Liver (tissue), 9 donors: ENCODE measurements around the gene TOX2. TPM values are rescaled to one million over a fixed set of nuclear protein-coding genes. Genes with fewer than 3 reads are reported as not detected.

ENCODE experiments used
- DNase-seq: peaks from one replicate; pipeline ENCODE4 v3.0.0-alpha.2; 2017; ENCODE audit warnings: low spot score
- H3K27ac ChIP-seq, 2 donors: one replicate each; pipeline ENCODE4 v1.7.0; 2013; ENCODE audit warnings: inconsistent platforms in 2 of 2, low read length in 2 of 2, control low read depth in 1 of 2, low read depth in 1 of 2, mild to moderate bottlenecking in 1 of 2
- H3K27me3 ChIP-seq, 4 donors: one replicate each; pipeline versions ENCODE4 v1.6.1 to v1.7.0; 2013; ENCODE audit warnings: low read length in 3 of 4, inconsistent platforms in 1 of 4, mild to moderate bottlenecking in 1 of 4, moderate library complexity in 1 of 4; ENCODE audit not compliant: control insufficient read depth in 4 of 4, insufficient read depth in 4 of 4
- H3K36me3 ChIP-seq, 4 donors: one replicate each; pipeline versions ENCODE4 v1.6.1 to v1.7.0; 2013; ENCODE audit warnings: low read length in 3 of 4, mild to moderate bottlenecking in 3 of 4, low read depth in 1 of 4, moderate library complexity in 1 of 4; ENCODE audit not compliant: control insufficient read depth in 4 of 4, insufficient read depth in 3 of 4
- H3K4me1 ChIP-seq, 4 donors: one replicate each; pipeline versions ENCODE4 v1.6.1 to v1.7.0; 2013; ENCODE audit warnings: low read length in 3 of 4, mild to moderate bottlenecking in 3 of 4, moderate library complexity in 1 of 4; ENCODE audit not compliant: control insufficient read depth in 4 of 4, insufficient read depth in 4 of 4
- H3K4me3 ChIP-seq, 3 donors: one replicate each; pipeline versions ENCODE4 v1.6.1 to v1.7.0; 2013; ENCODE audit warnings: low read length in 3 of 3, control low read depth in 1 of 3, low read depth in 1 of 3, mild to moderate bottlenecking in 1 of 3
- H3K9ac ChIP-seq, 2 donors: one replicate each; pipeline ENCODE4 v1.7.0; 2013; ENCODE audit warnings: low read length in 2 of 2, mild to moderate bottlenecking in 2 of 2, moderate library complexity in 2 of 2, control low read depth in 1 of 2, low read depth in 1 of 2
- H3K9me3 ChIP-seq, 4 donors: one replicate each; pipeline versions ENCODE4 v1.6.1 to v1.7.0; 2013; ENCODE audit warnings: low read length in 3 of 4; ENCODE audit not compliant: control insufficient read depth in 4 of 4
- ATF3 ChIP-seq: IDR thresholded peaks from 2 replicates; pipeline ENCODE4 v1.6.1; 2016; ENCODE audit warnings: antibody characterized with exemption
- CTCF ChIP-seq: fragments of 150-350 bp; IDR thresholded peaks from 2 replicates; pipeline ENCODE4 v1.5.1; 2017; ENCODE audit warnings: improper control_type of control experiment, low read depth, low read length; ENCODE audit not compliant: missing input control
- EGR1 ChIP-seq, 2 donors: IDR thresholded peaks; 2 replicates each; pipeline ENCODE4 v1.6.1; 2016 to 2018; ENCODE audit warnings: antibody characterized with exemption in 2 of 2, low read depth in 2 of 2
- FOXA1 ChIP-seq: IDR thresholded peaks from 2 replicates; pipeline ENCODE4 v1.6.1; 2016; ENCODE audit warnings: antibody characterized with exemption
- FOXA2 ChIP-seq: IDR thresholded peaks from 2 replicates; pipeline ENCODE4 v1.6.1; 2016; ENCODE audit warnings: antibody characterized with exemption
- GABPA ChIP-seq, 2 donors: IDR thresholded peaks in 1 of 2; conservative IDR thresholded peaks in 1 of 2; 2 replicates each; pipeline ENCODE4 v1.6.1; 2016; ENCODE audit warnings: antibody characterized with exemption in 2 of 2, mild to moderate bottlenecking in 1 of 2, moderate library complexity in 1 of 2
- HNF4A ChIP-seq, 2 donors: conservative IDR thresholded peaks; 2 replicates each; pipeline ENCODE4 v1.6.1; 2016; ENCODE audit warnings: antibody characterized with exemption in 2 of 2, mild to moderate bottlenecking in 2 of 2
- HNF4G ChIP-seq: IDR thresholded peaks from 2 replicates; pipeline ENCODE4 v1.6.1; 2016; ENCODE audit warnings: antibody characterized with exemption
- JUND ChIP-seq, 2 donors: IDR thresholded peaks; 2 replicates each; pipeline ENCODE4 v1.6.1; 2016; ENCODE audit warnings: antibody characterized with exemption in 2 of 2
- MAX ChIP-seq: IDR thresholded peaks from 2 replicates; pipeline ENCODE4 v1.6.1; 2016; ENCODE audit warnings: antibody characterized with exemption
- NR2F2 ChIP-seq: IDR thresholded peaks from 2 replicates; pipeline ENCODE4 v1.6.1; 2016; ENCODE audit warnings: antibody characterized with exemption
- RAD21 ChIP-seq, 2 donors: IDR thresholded peaks; 2 replicates each; pipeline ENCODE4 v1.6.1; 2016; ENCODE audit warnings: antibody characterized with exemption in 2 of 2, mild to moderate bottlenecking in 2 of 2
- REST ChIP-seq: IDR thresholded peaks from 2 replicates; pipeline ENCODE4 v1.6.1; 2016; ENCODE audit warnings: antibody characterized with exemption, mild to moderate bottlenecking
- RXRA ChIP-seq, 2 donors: IDR thresholded peaks; 2 replicates each; pipeline ENCODE4 v1.6.1; 2017 to 2018; ENCODE audit warnings: antibody characterized with exemption in 2 of 2, mild to moderate bottlenecking in 1 of 2
- SP1 ChIP-seq: IDR thresholded peaks from 2 replicates; pipeline ENCODE4 v1.6.1; 2018; ENCODE audit warnings: antibody characterized with exemption, mild to moderate bottlenecking
- TAF1 ChIP-seq: conservative IDR thresholded peaks from 2 replicates; pipeline ENCODE4 v1.6.1; 2016; ENCODE audit warnings: antibody characterized with exemption, mild to moderate bottlenecking
- YY1 ChIP-seq: IDR thresholded peaks from 2 replicates; pipeline ENCODE4 v1.6.1; 2016; ENCODE audit warnings: antibody characterized with exemption, mild to moderate bottlenecking
- ZBTB33 ChIP-seq: IDR thresholded peaks from 2 replicates; pipeline ENCODE4 v1.6.1; 2016; ENCODE audit warnings: antibody characterized with exemption
- WGBS: extraction: QIAGEN DNeasy Blood & Tissue Kit; methylation state at CpG from one replicate; pipeline ENCODE4 v1.1.7; 2013; 5-methylcytosine and 5-hydroxymethylcytosine counted together
- polyA plus RNA-seq, 2 donors: library from polyadenylated mRNA; stranded (reverse) in 1 of 2; unstranded in 1 of 2; fragments of 200-250 nt in 1 of 2; fragments of >200 nt in 1 of 2; fragmentation: Nextera tagmentation in 1 of 2; extraction: Ambion mirVana in 1 of 2; gene quantifications; one replicate each; pipeline versions ENCODE4 v1.2.1 to v1.2.3, GENCODE V29; 2013 to 2015
- total RNA-seq, 2 donors: library from RNA; depleted of rRNA; stranded (reverse); fragments of >200 nt; gene quantifications; one replicate each; pipeline ENCODE4 v1.2.3, GENCODE V29; 2014
- donor health status: healthy.
- donor health status: healthy.
- donor health status: healthy.
- donor health status: healthy.
- donor health status: healthy.

Gene TOX2
- total and polyA plus RNA-seq, 4 donors: 0.33 to 2.7 (median 1.4) TPM

- Histone ChIP-seq H3K4me3 (no peak overlapping the region), H3K27ac (no peak overlapping the region), H3K9me3 (no peaks in the 10 kb centered on the region), H3K9ac (no peak overlapping the region), H3K36me3 (no peaks in the 10 kb centered on the region), H3K27me3 (no peaks in the 10 kb centered on the region), H3K4me1 (no peaks in the 10 kb centered on the region)
- peak; percentile 24 for DNase-seq
- no peak for TF ChIP-seq GABPA (IDR thresholded peaks at IDR 0.05 in 1 of 2, conservative IDR thresholded peaks at IDR 0.05 in 1 of 2)
- TF ChIP-seq EGR1 (IDR thresholded peaks at IDR 0.05; ENCODE audit: low read depth in 2 of 2): no peak
- TF ChIP-seq REST: no peak
- TF ChIP-seq ZBTB33: no peak
- no peak for TF ChIP-seq RXRA (IDR thresholded peaks at IDR 0.05)
- TF ChIP-seq ATF3: no peak
- no peak for TF ChIP-seq HNF4G
- TF ChIP-seq FOXA2: no peak
- 95% methylated on average over 4 of the region's 4 CpGs for WGBS
Measured at GRCh38 chr20:44053046-44053445, 138.4 kb downstream of the TOX2 start.

- DNase-seq: no peak
- Histone ChIP-seq H3K27me3 (no peaks in the 10 kb centered on the region), H3K9ac (no peak overlapping the region), H3K4me1 (no peaks in the 10 kb centered on the region), H3K9me3 (no peaks in the 10 kb centered on the region), H3K4me3 (no peak overlapping the region), H3K27ac (no peak overlapping the region), H3K36me3 (no peaks in the 10 kb centered on the region)
- TF ChIP-seq RAD21 (IDR thresholded peaks at IDR 0.05) (no peak), FOXA1 (no peak), GABPA (IDR thresholded peaks at IDR 0.05 in 1 of 2, conservative IDR thresholded peaks at IDR 0.05 in 1 of 2) (no peak), ZBTB33 (no peak), SP1 (no peak), FOXA2 (no peak), NR2F2 (no peak), YY1 (no peak), TAF1 (no peak), RXRA (IDR thresholded peaks at IDR 0.05) (no peak), HNF4G (no peak), HNF4A (conservative IDR thresholded peaks at IDR 0.05) (no peak), REST (no peak), CTCF (no peak), MAX (no peak), EGR1 (IDR thresholded peaks at IDR 0.05; ENCODE audit: low read depth in 2 of 2) (no peak), JUND (IDR thresholded peaks at IDR 0.05) (no peak), ATF3 (no peak)
- WGBS: 94% methylated on average over 16 of the region's 16 CpGs
Measured at GRCh38 chr20:44054118-44054517, 139.5 kb downstream of the TOX2 start.
